Left forelimb (tissue), 1 donor: ENCODE data around the gene ALKAL2.

Experiments used
- DNase-seq: peaks from one replicate; pipeline ENCODE4 v3.0.0-alpha.2; 2018; ENCODE audit warnings: low spot score

Gene ALKAL2

GRCh38 chr2:270861-271260 is 17.0 kb downstream of the ALKAL2 start:
- no peak for DNase-seq

GRCh38 chr2:269356-270030 is 18.4 kb downstream of the ALKAL2 start:
- DNase-seq = no peak

GRCh38 chr2:268323-268722 is 19.6 kb downstream of the ALKAL2 start:
- DNase-seq = no peak

GRCh38 chr2:264493-265468 is 23.1 kb downstream of the ALKAL2 start, which contains the start of gene ACP1:
Gene ACP1 (plus strand): TSS chr2:264947. CDS start chr2:264965, 18 bp downstream.
- DNase-seq = peak; percentile 94

GRCh38 chr2:263774-264492 is 24.0 kb downstream of the ALKAL2 start, which contains the start of gene SH3YL1:
Gene SH3YL1 (minus strand): TSS chr2:264032. CDS start chr2:263984, 48 bp downstream.
- DNase-seq = no peak

GRCh38 chr2:263022-263738 is 24.7 kb downstream of the ALKAL2 start:
- no peak for DNase-seq

- no peak for DNase-seq
These were observed 25.8 kb downstream of the ALKAL2 start for GRCh38 chr2:262117-262516.

GRCh38 chr2:260507-261161 is 27.3 kb downstream of the ALKAL2 start:
- DNase-seq = no peak

- no peak for DNase-seq
These were observed 28.0 kb downstream of the ALKAL2 start for GRCh38 chr2:259789-260331.

GRCh38 chr2:258933-259332 is 29.0 kb downstream of the ALKAL2 start:
- DNase-seq = no peak

- DNase-seq = no peak
These were observed 30.0 kb downstream of the ALKAL2 start for GRCh38 chr2:257842-258241.

GRCh38 chr2:257429-257828 is 30.5 kb downstream of the ALKAL2 start:
- no peak for DNase-seq

- no peak for DNase-seq
These were observed 31.8 kb downstream of the ALKAL2 start for GRCh38 chr2:256094-256493.

GRCh38 chr2:255195-255594 is 32.7 kb downstream of the ALKAL2 start:
- no peak for DNase-seq

- DNase-seq = no peak
These were observed 33.6 kb downstream of the ALKAL2 start for GRCh38 chr2:254241-254640.

- no peak for DNase-seq
These were observed 34.7 kb downstream of the ALKAL2 start for GRCh38 chr2:253202-253638.

- no peak for DNase-seq
These were observed 35.8 kb downstream of the ALKAL2 start for GRCh38 chr2:252001-252602.

GRCh38 chr2:249538-250042 is 38.3 kb downstream of the ALKAL2 start:
- no peak for DNase-seq

GRCh38 chr2:248724-249123 is 39.2 kb downstream of the ALKAL2 start:
- DNase-seq = no peak

- DNase-seq = no peak
These were observed 41.3 kb downstream of the ALKAL2 start for GRCh38 chr2:246489-247144.
